BLaER1 treated with 17β-estradiol and CSF1 and Interleukin-3, amounts not matched to agents 10 nM and 100 nM (cell line): ENCODE measurements around the gene CLCF1.

Experiments used
- H3K27ac ChIP-seq, 11 experiments: shearing (Covaris generic); formaldehyde crosslinking; 2 replicates each; pipeline ENCODE4 v1.8.1; 2022
- H3K27me3 ChIP-seq, 11 experiments: shearing (Covaris generic); formaldehyde crosslinking; 2 replicates each; pipeline ENCODE4 v1.8.1; 2022
- H3K36me3 ChIP-seq, 11 experiments: shearing (Covaris generic); formaldehyde crosslinking; 2 replicates each; pipeline ENCODE4 v1.8.1; 2022
- H3K4me1 ChIP-seq, 10 experiments: shearing (Covaris generic); formaldehyde crosslinking; 2 replicates each; pipeline ENCODE4 v1.8.1; 2022
- H3K4me2 ChIP-seq, 11 experiments: shearing (Covaris generic); formaldehyde crosslinking; 2 replicates each; pipeline ENCODE4 v1.8.1; 2022
- H3K4me3 ChIP-seq, 10 experiments: shearing (Covaris generic); formaldehyde crosslinking; 2 replicates each; pipeline ENCODE4 v1.8.1; 2022
- H3K9ac ChIP-seq, 11 experiments: shearing (Covaris generic); formaldehyde crosslinking; 2 replicates each; pipeline ENCODE4 v1.8.1; 2022
- H3K9me3 ChIP-seq, 11 experiments: shearing (Covaris generic); formaldehyde crosslinking; replicated peaks in 1 of 11; 2 replicates each; pipeline ENCODE4 v1.8.1; 2022
- H4K20me1 ChIP-seq, 11 experiments: shearing (Covaris generic); formaldehyde crosslinking; 2 replicates each; pipeline ENCODE4 v1.8.1; 2022
- Cebpa-rat ChIP-seq, 11 experiments: shearing (Covaris generic); IDR thresholded peaks; 2 replicates each; pipeline ENCODE4 v1.8.1; 2022

CLCF1 gene

DNA sequence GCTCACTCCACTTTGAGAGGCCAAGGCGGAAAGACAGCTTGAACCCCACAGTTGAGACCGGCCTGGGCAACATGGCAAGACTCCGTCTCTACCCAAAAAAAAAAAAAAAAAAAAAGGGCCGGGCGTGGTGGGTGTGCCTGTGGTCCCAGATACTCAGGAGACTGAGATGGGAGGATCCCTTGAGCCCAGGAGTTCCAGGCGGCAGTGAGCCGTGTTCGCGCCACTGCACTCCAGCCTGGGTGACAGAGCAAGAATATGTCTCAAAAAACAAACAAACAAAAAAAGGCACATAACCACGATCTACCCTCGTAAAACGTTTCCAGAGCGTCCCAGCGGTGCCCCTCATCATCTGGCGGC, 17.5 kb upstream of the CLCF1 start:
- peak overlapping the region; percentile 83 to 100 (median 98) for H3K4me2 ChIP-seq
- peak overlapping the region; percentile 81 to 91 (median 87) for H3K9ac ChIP-seq
- peaks cover 30 to 53% (median 46%) of the 10 kb centered on the region in 10 experiments for H3K4me1 ChIP-seq
- no peak for TF ChIP-seq Cebpa-rat (IDR thresholded peaks at IDR 0.05)
- no peaks in the 10 kb centered on the region for H3K9me3 ChIP-seq
- peak overlapping the region; percentile 70 to 90 (median 80) for H3K27ac ChIP-seq
- peaks cover 11 to 30% (median 25%) of the 10 kb centered on the region in 11 experiments; a peak in 20 of 22 replicates for H3K36me3 ChIP-seq
- no peaks in the 10 kb centered on the region; a peak in 1 of 22 replicates for H3K27me3 ChIP-seq
- H4K20me1 ChIP-seq = peaks cover 0 to 36% (median 21%) of the 10 kb centered on the region in 11 experiments; a peak in 20 of 22 replicates
- peak overlapping the region; percentile 67 to 87 (median 76) for H3K4me3 ChIP-seq

DNA sequence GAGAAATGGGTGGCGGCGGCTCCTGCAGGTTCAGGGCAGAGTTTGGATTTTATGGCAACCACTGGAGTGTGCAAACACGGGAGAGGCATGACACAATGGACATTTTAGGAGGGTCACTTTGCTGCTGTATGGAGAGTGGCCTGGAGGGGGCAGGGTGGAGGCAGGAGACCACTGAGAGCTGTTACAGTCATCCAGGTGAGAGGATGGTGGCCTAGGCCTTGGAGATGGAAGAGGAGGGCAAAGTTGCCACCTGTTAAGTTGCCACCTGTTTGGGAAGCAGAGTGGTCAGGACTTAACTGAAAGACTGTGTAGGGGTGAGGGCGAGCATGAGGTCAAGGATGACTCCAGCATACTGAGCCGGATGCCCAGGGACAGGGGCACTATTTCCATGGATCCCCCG, 16.1 kb upstream of the CLCF1 start:
- Histone ChIP-seq H3K27me3 (no peaks in the 10 kb centered on the region; a peak in 1 of 22 replicates), H3K4me2 (peak overlapping the region in 8 of 11 experiments; percentile 83 to 100 (median 96); a peak in 9 of 22 replicates), H3K9me3 (no peaks in the 10 kb centered on the region), H4K20me1 (peaks cover 0 to 24% (median 13%) of the 10 kb centered on the region in 11 experiments; a peak in 17 of 22 replicates), H3K27ac (no peak overlapping the region), H3K36me3 (peaks cover 0 to 15% (median 13%) of the 10 kb centered on the region in 11 experiments; a peak in 15 of 22 replicates), H3K9ac (peak overlapping the region in 4 of 11 experiments; percentile 15 to 91 (median 52); a peak in 3 of 22 replicates), H3K4me1 (peaks cover 28 to 51% (median 45%) of the 10 kb centered on the region in 10 experiments), H3K4me3 (no peak overlapping the region)
- no peak for TF ChIP-seq Cebpa-rat (IDR thresholded peaks at IDR 0.05)

DNA sequence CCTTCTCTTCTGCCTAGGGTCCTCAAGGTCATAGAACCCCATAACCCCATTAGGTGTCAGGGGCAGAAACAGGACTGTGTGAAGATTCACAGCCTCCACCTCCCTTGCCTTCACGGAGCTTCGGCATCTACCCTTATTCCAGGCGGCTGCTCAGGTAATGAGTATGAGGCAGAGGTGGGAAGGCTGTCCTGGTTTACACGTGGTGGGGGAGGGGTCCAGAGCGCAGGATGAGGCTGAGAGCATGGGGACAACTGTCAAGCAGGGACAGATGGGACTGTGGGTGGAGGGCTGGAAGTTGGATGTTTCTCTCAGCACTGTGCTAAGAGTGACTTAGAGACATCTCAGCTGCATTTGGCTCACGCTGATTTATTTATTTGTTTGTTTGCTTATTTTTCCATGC, 14.1 kb upstream of the CLCF1 start:
- Histone ChIP-seq H3K4me3 (no peak overlapping the region), H3K9ac (peak overlapping the region in 4 of 11 experiments; percentile 17 to 37 (median 28); a peak in 2 of 22 replicates), H3K9me3 (no peaks in the 10 kb centered on the region), H4K20me1 (peaks cover 0 to 9% (median 4%) of the 10 kb centered on the region in 11 experiments; a peak in 12 of 22 replicates), H3K27ac (no peak overlapping the region), H3K4me2 (peak overlapping the region in 5 of 11 experiments; percentile 43 to 61 (median 48); a peak in 8 of 22 replicates), H3K36me3 (no peaks in the 10 kb centered on the region), H3K4me1 (peaks cover 23 to 38% (median 30%) of the 10 kb centered on the region in 10 experiments), H3K27me3 (no peaks in the 10 kb centered on the region; a peak in 1 of 22 replicates)
- TF ChIP-seq Cebpa-rat (IDR thresholded peaks at IDR 0.05) = no peak

DNA sequence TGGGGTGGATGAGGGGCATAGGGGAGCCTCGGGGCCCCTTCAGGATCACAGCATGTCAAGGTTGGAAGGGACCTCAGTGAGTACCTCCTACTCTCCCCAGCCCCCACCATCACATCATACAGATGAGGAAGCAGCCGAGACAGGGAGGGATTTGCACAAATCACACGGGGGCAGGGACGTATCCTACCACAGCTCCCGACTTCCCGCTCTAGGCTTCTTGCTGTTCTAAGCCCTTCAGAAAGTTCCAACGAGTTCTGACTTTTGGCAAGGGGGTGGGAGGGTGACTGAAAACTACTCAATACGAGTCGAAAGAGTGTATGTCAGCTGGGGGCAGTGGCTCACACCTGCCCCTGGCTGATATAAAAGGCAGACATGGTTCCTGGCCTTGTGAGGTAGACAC, 13.7 kb upstream of the CLCF1 start:
- Histone ChIP-seq H3K27ac (no peak overlapping the region), H3K27me3 (no peaks in the 10 kb centered on the region; a peak in 1 of 22 replicates), H3K4me3 (no peak overlapping the region), H3K36me3 (no peaks in the 10 kb centered on the region), H3K4me1 (peaks cover 24 to 40% (median 31%) of the 10 kb centered on the region in 10 experiments), H3K4me2 (peak overlapping the region in 5 of 11 experiments; percentile 43 to 61 (median 48); a peak in 10 of 22 replicates), H3K9me3 (no peaks in the 10 kb centered on the region), H4K20me1 (peaks cover 0 to 6% (median 0%) of the 10 kb centered on the region in 11 experiments; a peak in 4 of 22 replicates), H3K9ac (peak overlapping the region in 5 of 11 experiments; percentile 10 to 37 (median 24); a peak in 4 of 22 replicates)
- TF ChIP-seq Cebpa-rat (IDR thresholded peaks at IDR 0.05) = no peak

DNA sequence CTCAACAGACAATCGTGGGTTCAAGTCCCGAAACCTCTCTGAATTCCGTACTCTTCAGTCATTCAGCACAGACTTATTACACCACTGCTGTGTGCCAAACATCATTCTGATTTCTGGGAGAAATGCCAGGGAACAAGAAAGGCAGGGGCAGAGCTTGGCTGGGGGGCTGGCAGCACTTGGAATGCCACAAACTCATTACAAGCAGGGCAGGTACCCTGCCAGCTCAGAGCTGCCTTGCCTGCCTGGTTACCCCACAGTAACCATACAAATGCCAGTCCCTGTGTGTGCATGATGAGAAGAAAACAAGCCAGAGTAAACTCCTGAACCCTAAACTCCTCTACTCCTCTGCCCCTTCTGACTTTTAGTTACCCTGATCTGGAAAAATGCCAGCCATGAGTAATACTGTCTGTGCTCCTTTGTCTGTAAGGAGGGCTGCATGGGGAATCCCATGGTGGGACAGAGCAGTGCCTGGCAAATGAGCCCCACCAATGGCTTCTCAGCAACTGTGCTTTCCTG, 11.5 kb upstream of the CLCF1 start:
- Histone ChIP-seq H3K9ac (peak overlapping the region in 4 of 11 experiments; percentile 2 to 27 (median 18); a peak in 2 of 22 replicates), H3K4me3 (no peak overlapping the region), H3K9me3 (no peaks in the 10 kb centered on the region), H3K27me3 (no peaks in the 10 kb centered on the region; a peak in 1 of 22 replicates), H3K36me3 (no peaks in the 10 kb centered on the region), H3K27ac (no peak overlapping the region), H3K4me1 (peaks cover 27 to 51% (median 38%) of the 10 kb centered on the region in 10 experiments), H3K4me2 (no peak overlapping the region), H4K20me1 (peaks cover 0 to 6% (median 0%) of the 10 kb centered on the region in 11 experiments; a peak in 2 of 22 replicates)
- TF ChIP-seq Cebpa-rat (IDR thresholded peaks at IDR 0.05) = no peak

DNA sequence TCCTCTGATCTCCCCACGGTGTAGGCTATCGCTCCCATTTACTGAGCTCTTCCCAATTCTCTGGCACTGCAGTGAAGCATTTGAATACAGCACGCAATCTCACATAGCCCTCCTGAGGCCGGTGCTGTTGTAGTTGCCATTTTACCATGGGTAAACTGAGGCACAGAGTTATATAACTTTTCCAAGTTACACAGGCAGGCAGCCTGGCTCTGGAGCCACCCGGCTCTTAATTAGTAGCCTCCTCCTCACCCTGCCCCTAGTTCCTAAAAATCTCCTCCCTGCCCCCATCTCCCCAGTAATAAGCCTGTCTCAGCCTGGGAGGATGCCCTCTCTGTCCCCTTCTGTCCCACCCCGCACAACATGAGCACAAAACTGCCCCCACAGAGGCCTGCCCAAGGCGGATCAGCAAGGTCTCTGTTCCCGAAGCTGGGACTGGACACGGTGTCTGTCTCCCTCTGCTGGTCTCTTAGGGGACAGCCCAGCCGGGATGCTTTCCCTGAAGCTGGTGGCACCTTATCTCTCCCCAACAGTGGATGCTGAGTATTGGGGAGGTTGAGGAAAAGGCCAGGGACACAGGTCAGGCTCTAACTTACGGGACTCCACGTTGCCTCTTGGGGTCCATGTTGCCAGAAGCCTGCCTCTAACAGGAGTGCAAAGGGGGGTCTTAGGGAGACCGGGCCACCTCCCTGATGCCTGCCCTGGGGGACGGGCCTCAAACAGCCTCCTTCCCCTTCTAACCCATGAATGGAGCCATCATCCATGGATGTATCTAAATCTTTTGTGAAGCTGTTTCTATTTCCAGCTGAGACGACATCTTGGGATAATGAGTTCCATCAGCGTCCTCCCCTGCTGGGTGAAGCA, 9.1 kb upstream of the CLCF1 start:
- H3K4me3 ChIP-seq = peak overlapping the region in 1 of 10 experiments; percentile 55; a peak in 1 of 20 replicates
- TF ChIP-seq Cebpa-rat (IDR thresholded peaks at IDR 0.05) = no peak
- H4K20me1 ChIP-seq = no peaks in the 10 kb centered on the region
- H3K4me2 ChIP-seq = peak overlapping the region; percentile 71 to 96 (median 86)
- no peaks in the 10 kb centered on the region for H3K9me3 ChIP-seq
- peak overlapping the region in 5 of 11 experiments; percentile 30 to 76 (median 65); a peak in 6 of 22 replicates for H3K9ac ChIP-seq
- H3K27ac ChIP-seq = peak overlapping the region in 5 of 11 experiments; percentile 77 to 91 (median 83); a peak in 10 of 22 replicates
- H3K27me3 ChIP-seq = peaks cover 0 to 6% (median 4%) of the 10 kb centered on the region in 11 experiments; a peak in 19 of 22 replicates
- no peaks in the 10 kb centered on the region for H3K36me3 ChIP-seq
- H3K4me1 ChIP-seq = peaks cover 37 to 65% (median 50%) of the 10 kb centered on the region in 10 experiments

DNA sequence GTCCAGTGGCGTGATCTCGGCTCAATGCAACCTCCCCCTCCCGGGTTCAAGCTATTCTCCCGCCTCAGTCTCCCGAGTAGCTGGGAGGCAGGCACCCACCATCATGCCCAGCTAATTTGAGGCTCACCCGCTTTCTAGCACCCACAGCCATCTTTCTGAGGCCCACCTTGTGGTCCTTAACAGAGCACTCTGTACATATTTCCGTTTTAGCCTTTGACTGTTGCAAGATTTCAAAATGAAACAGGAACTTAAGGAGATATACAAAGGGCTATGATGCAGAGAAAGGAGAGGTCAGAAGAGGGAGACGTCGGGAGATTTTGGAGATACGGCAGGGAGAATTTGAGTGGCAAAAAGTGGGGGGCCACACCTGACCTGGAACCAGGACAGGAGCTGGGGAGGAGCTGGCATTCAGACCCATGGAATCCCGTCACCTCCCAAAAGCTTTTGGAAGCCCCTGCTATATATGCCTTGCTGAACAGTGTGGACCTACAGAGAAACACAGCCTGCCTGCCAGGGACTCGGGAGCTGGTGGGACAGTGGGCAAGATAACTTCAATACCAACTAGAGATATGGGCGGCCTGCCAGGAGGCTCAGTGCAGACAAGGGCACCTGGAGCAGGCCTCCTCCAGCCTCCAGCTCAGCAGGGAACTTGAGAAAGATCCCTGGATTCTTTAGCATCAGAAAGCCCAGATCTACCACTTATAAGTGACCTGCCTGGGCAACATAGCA, 8.0 kb upstream of the CLCF1 start:
- Histone ChIP-seq H3K27me3 (peaks cover 6 to 17% (median 15%) of the 10 kb centered on the region in 11 experiments; a peak in 21 of 22 replicates), H3K36me3 (no peaks in the 10 kb centered on the region), H3K4me3 (peak overlapping the region in 3 of 10 experiments; percentile 12 to 55 (median 36); a peak in 7 of 20 replicates), H3K4me2 (peak overlapping the region; percentile 71 to 96 (median 86)), H3K27ac (peak overlapping the region; percentile 48 to 91 (median 78)), H3K9ac (peak overlapping the region; percentile 38 to 76 (median 62)), H4K20me1 (no peaks in the 10 kb centered on the region), H3K9me3 (no peaks in the 10 kb centered on the region), H3K4me1 (peaks cover 40 to 63% (median 47%) of the 10 kb centered on the region in 10 experiments)
- TF ChIP-seq Cebpa-rat (IDR thresholded peaks at IDR 0.05) = peak in 5 of 11 experiments; percentile 13 to 60 (median 45); a peak in 4 of 22 replicates
